Daoy (cell line): ENCODE measurements around the gene RPRD1B. TPM values are rescaled to one million over a fixed set of nuclear protein-coding genes. Genes with fewer than 3 reads are reported as not detected.
"Not testable (repeated sequence)": the region's sequence is repeated elsewhere in the genome, so short reads cannot be mapped to it uniquely, and the experiment has no call there.

Experiments used
- DNase-seq: peaks from one replicate; pipeline ENCODE4 v3.0.0-alpha.2; 2015; ENCODE audit warnings: low read depth
- total RNA-seq: library from RNA; depleted of rRNA; stranded (reverse); fragments of >200 nt; shearing (Covaris generic); gene quantifications from 2 replicates; pipeline ENCODE4 v1.2.3, GENCODE V29; 2014

The RPRD1B gene
- total RNA-seq, 1 experiment from 2014 or later = 18.2 TPM

GRCh38 chr20:38073307-38074071 lies 39.9 kb downstream of the RPRD1B start:
- DNase-seq = peak; percentile 89

GRCh38 chr20:38075161-38075998 lies 41.8 kb downstream of the RPRD1B start:
- DNase-seq = no peak

- no peak for DNase-seq
These were observed 43.0 kb downstream of the RPRD1B start for GRCh38 chr20:38076548-38076947.

- DNase-seq = no peak
These were observed 44.5 kb downstream of the RPRD1B start for GRCh38 chr20:38078084-38078483.

DNA sequence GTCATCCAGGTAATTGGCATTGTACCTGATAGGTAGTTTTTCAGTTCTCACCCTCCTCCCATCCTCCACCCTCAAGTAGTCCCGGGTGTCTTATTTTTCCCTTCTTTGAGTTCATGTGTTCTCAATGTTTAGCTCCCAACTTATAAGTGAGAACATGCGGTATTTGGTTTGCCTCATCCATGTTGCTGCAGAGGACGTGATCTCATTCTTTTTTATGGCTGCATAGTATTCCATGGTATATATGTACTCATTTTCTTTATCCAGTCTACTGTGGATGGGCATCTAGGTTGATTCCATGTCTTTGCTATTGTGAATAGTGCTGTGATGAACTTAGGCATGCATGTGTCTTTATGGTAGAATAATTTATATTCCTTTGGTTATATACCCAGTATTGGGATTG lies 45.8 kb downstream of the RPRD1B start:
- no peak for DNase-seq

DNA sequence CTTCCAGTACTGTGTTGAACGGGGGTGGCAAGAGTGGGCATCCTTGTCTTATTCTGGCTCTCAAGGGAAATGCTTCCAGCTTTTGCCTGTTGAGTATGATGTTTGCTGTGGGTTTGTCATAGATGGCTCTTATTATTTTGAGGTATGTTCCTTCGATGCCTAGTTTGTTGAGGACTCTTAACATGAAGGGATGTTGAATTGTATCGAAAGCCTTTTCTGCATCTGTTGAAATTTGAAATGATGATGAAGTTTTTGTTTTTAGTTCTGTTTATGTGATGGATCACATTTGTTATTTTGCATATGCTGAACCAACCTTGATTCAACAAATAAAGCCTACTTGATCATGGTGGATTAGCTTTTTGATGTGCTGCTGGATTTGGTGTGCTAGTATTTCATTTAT lies 48.0 kb downstream of the RPRD1B start:
- DNase-seq = no peak

DNA sequence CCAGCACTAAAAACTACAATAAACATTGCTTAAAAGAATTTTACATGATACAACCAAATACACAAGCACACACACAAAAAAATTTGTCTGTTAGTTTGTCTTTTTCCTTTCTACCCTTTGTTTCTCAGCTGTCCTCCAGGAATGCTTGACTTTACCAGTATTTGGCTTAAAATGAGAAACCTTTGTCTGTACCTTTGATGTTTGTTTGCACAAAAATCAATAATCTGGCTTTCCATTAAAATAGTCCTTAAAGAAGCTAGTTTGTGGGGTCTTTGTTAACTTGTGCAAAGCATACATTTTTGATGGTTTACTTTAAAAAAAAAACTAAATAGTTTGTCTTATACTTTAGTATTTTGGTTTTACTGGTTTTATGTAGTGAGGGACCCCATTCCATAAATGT lies 49.3 kb downstream of the RPRD1B start:
- no peak for DNase-seq

- DNase-seq = no peak
These were observed 49.9 kb downstream of the RPRD1B start for GRCh38 chr20:38083338-38084048.

GRCh38 chr20:38084425-38084951 lies 50.9 kb downstream of the RPRD1B start:
- peak; percentile 32 for DNase-seq

DNA sequence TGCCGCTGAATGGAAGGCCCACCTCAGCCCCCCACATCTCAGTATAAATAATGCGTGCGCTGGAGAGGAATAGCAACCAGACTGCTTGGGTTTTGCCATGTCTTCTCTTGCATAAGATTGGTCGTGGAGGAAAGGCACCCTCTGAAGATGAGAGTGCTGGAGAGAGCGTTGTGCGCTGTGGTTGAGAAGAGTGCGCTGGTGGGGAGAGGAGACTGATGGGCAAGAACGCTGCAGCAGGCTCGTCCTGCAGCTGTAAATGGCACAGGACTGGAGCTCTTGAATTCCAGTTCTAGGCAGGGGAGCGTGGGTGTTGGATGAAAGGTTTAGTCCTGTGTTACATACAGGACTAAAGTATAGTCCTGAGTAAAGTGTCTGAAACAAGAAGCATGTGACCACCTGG lies 51.5 kb downstream of the RPRD1B start:
- no peak for DNase-seq

- no peak for DNase-seq
These were observed 56.0 kb downstream of the RPRD1B start for GRCh38 chr20:38089500-38089899.

- no peak for DNase-seq
These were observed 56.5 kb downstream of the RPRD1B start for GRCh38 chr20:38090061-38090460.

DNA sequence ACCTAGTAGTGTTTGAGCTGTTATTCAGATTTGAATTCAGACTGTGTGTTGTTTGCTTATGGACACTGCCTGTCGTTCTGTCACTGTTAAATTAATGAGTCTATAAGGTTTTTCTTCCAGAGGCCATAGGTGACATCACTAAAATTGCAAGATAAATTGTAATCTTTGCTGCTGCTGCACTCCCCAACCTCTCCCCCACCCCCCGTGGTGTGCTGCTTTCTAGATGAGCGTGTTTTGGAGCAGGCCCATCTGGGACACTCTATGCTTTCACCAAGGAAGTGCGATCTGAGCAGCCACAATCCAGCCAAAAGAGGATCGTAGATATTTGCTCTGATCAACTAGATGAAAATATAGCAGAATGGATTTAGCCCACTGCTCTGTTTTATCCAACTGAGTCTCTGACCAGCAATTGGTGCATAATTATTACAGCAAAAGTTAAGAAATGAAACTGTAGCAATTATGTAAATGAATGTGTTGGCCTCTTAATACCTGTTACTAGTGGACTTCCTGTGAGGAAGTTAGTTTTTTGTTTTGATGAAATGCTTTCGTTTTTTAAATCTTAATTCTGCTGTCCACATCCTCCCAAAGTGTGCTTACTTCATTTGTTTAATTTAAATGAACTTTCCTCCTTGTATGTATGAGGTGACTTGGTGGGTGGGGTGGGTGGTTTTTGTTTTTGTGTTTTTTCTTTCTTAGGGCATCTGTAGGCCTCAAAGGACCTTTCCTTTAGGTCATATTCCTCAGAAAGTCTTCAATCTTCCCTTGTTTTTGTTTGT lies 58.1 kb downstream of the RPRD1B start:
- DNase-seq = no peak

DNA sequence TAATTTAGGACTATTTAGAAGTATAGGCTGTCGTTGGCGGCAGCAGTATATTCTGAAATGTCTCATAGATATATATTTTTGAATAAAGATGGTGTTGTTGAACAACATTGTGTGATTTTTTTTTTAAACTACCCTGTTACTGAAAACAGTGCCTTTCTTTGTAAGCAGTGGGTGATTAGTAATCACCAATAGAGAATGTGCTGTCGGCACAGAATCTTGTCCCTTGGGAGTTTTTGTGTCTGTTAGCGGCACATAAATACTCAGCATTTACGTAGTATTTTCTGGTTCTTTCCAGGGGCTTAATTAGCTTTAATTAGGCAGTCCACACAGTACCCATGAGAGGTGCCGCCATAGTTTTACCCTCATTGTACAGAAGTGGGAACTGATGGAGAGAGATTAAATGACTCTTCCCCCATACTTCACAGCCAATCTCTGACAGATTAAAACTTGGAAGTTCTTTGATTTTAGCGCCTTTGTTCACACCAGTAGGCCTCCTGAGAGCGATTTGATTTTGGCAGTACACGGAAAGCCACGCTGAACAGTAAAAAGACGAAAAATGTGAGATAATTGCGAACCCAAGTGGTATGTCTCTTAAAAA lies 58.8 kb downstream of the RPRD1B start:
- no peak for DNase-seq

GRCh38 chr20:38092915-38093314 lies 59.4 kb downstream of the RPRD1B start:
- no peak for DNase-seq

DNA sequence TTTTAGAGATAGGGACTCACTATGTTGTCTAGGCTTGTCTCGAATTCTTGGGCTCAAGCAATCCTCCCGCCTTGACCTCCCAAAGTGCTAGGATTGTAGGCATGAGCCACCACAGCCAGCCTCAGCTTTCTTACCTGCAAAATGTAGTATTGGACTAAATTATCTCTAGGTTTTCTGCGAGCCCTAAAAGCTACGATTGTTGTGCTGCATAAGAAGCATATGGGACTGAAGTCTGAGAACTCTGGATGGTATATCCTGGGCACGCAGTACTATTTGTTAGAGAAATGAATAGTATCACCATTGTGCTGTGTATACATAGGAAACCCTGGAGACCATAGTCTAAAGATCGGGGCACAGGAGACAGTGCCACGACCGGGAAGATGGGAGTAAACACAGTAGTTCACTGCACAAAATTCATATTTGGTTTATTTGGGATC lies 60.1 kb downstream of the RPRD1B start:
- no peak for DNase-seq

GRCh38 chr20:38094373-38094891 lies 60.9 kb downstream of the RPRD1B start:
- DNase-seq = peak; percentile 63

- no peak for DNase-seq
These were observed 61.6 kb downstream of the RPRD1B start for GRCh38 chr20:38095017-38095686.

DNA sequence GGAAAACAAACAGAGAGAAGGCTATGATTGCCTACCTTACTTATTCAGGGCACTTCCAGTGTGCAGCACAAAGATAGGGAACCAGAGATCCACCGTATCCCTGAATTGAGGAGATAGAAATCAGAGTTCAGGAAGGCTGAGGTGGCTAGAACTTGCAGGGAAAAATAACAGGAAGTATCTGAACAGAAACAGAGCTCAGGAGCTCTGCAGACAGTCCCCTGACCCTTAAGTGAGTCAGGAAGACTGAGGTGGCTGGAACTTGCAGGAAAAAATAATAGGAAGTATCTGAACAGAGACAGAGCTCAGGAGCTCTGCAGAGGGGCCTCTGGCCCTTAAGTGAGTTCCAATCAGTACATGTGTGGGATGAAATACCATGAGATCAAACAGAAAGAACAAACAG lies 65.4 kb downstream of the RPRD1B start:
- no peak for DNase-seq

GRCh38 chr20:38102206-38102605 lies 68.7 kb downstream of the RPRD1B start:
- DNase-seq = not testable (repeated sequence)
